WTC11 (cell line): ENCODE results near the gene GCC1. TPM values are rescaled to one million over a fixed set of nuclear protein-coding genes. Genes with fewer than 3 reads are reported as not detected.

Experiments used
- ATAC-seq: fragments of 200-7000 bp; cut with Tn5 transposase; 2 replicates; pipeline ENCODE4 v1.10.0; 2021; ENCODE audit warnings: mild to moderate bottlenecking, moderate library complexity
- Bru-seq: library from RNA; stranded (reverse); fragments of 400-500 nt; gene quantifications from one replicate; lab custom pipeline; 2021; lab: Mats Ljungman, UMichigan
- CTCF ChIA-PET: fragments of 300-600 bp; sonication (Branson Sonifier 250); formaldehyde crosslinking; loops from one replicate; lab custom pipeline; 2021; ENCODE audit warnings: antibody characterized with exemption; lab: Charles Lee
- POLR2A ChIA-PET: fragments of 350-600 bp; sonication (Branson Sonifier 250); formaldehyde crosslinking; loops from one replicate; lab custom pipeline; 2021; ENCODE audit warnings: antibody characterized with exemption; lab: Charles Lee
- DNase-seq: peaks from one replicate; pipeline ENCODE4 v3.0.0; 2021; ENCODE audit warnings: low spot score
- H3K27ac Mint-ChIP-seq: 2 replicates; pipeline ENCODE4 v1.8.0; 2021; ENCODE audit warnings: mixed read lengths
- H3K27me3 Mint-ChIP-seq: 2 replicates; pipeline ENCODE4 v1.8.0; 2021; ENCODE audit warnings: low read depth, mild to moderate bottlenecking, moderate library complexity, mixed read lengths
- H3K36me3 Mint-ChIP-seq: 2 replicates; pipeline ENCODE4 v1.8.0; 2021; ENCODE audit warnings: mixed read lengths
- H3K4me1 Mint-ChIP-seq: 2 replicates; pipeline ENCODE4 v1.8.0; 2022; ENCODE audit warnings: mixed read lengths
- H3K4me3 Mint-ChIP-seq: 2 replicates; pipeline ENCODE4 v1.8.0; 2021; ENCODE audit warnings: mild to moderate bottlenecking, moderate library complexity, mixed read lengths
- H3K9me3 Mint-ChIP-seq: 2 replicates; pipeline ENCODE4 v1.8.0; 2021; ENCODE audit warnings: mixed read lengths
- ATF1 ChIP-seq: sonication (generic); formaldehyde crosslinking; IDR thresholded peaks from 2 replicates; pipeline ENCODE4 v1.8.1; 2023; ENCODE audit warnings: mild to moderate bottlenecking, moderate library complexity, missing genetic modification reagents
- CREM ChIP-seq: sonication (generic); formaldehyde crosslinking; IDR thresholded peaks from 2 replicates; pipeline ENCODE4 v1.8.1; 2022; ENCODE audit warnings: mild to moderate bottlenecking, missing genetic modification reagents, moderate library complexity
- FOXK1 ChIP-seq: sonication (generic); formaldehyde crosslinking; IDR thresholded peaks from 2 replicates; pipeline ENCODE4 v1.8.0; 2022; ENCODE audit warnings: mild to moderate bottlenecking, moderate library complexity, missing genetic modification reagents
- FOXP1 ChIP-seq: sonication (generic); formaldehyde crosslinking; IDR thresholded peaks from 2 replicates; pipeline ENCODE4 v1.8.0; 2022; ENCODE audit warnings: missing genetic modification reagents, mild to moderate bottlenecking, moderate library complexity, borderline replicate concordance
- GABPB1 ChIP-seq: sonication (generic); formaldehyde crosslinking; IDR thresholded peaks from 2 replicates; pipeline ENCODE4 v1.8.1; 2023; ENCODE audit warnings: mild to moderate bottlenecking, missing genetic modification reagents
- JUN ChIP-seq: sonication (generic); formaldehyde crosslinking; IDR thresholded peaks from 2 replicates; pipeline ENCODE4 v1.8.0; 2023; ENCODE audit warnings: mild to moderate bottlenecking, missing genetic modification reagents
- MXD4 ChIP-seq: fragments of 250-450 bp; sonication (Bioruptor Pico); IDR thresholded peaks from 2 replicates; pipeline ENCODE4 v1.8.0; 2021; ENCODE audit warnings: mild to moderate bottlenecking, moderate library complexity, borderline replicate concordance
- NR2C2 ChIP-seq: sonication (generic); formaldehyde crosslinking; IDR thresholded peaks from 2 replicates; pipeline ENCODE4 v1.8.0; 2022; ENCODE audit warnings: mild to moderate bottlenecking, missing genetic modification reagents
- PRRX2 ChIP-seq: fragments of 250-450 bp; sonication (Bioruptor Pico); IDR thresholded peaks from 2 replicates; pipeline ENCODE4 v1.8.0; 2021; ENCODE audit warnings: mild to moderate bottlenecking
- SP1 ChIP-seq: sonication (generic); formaldehyde crosslinking; conservative IDR thresholded peaks from 2 replicates; pipeline ENCODE4 v1.8.1; 2022; ENCODE audit warnings: missing genetic modification reagents
- TEAD1 ChIP-seq: sonication (generic); formaldehyde crosslinking; IDR thresholded peaks from 2 replicates; pipeline ENCODE4 v1.8.0; 2022; ENCODE audit warnings: mild to moderate bottlenecking, missing genetic modification reagents
- ZNF423 ChIP-seq: fragments of 250-450 bp; sonication (Bioruptor Pico); IDR thresholded peaks from 2 replicates; pipeline ENCODE4 v2.1.2; 2022; ENCODE audit warnings: mild to moderate bottlenecking, moderate library complexity
- long read RNA-seq, 3 experiments: library from RNA in 1 of 3; library from capped mRNA in 1 of 3; library from polyadenylated mRNA in 1 of 3; unstranded in 2 of 3; stranded (forward) in 1 of 3; transcript quantifications; one replicate each; pipeline ENCODE4 v2.0.0, GENCODE V29; 2021
- total RNA-seq: library from RNA; stranded (reverse); gene quantifications from 3 replicates; pipeline ENCODE4 v1.2.3, GENCODE V29; 2021
- TF ChIP-seq, protein P1 (sequence below): sonication (generic); formaldehyde crosslinking; IDR thresholded peaks from 2 replicates; pipeline ENCODE4 v1.8.1; 2023; ENCODE audit warnings: mild to moderate bottlenecking, moderate library complexity, missing genetic modification reagents
- TF ChIP-seq, protein P2 (sequence below): fragments of 250-450 bp; sonication (Bioruptor Pico); IDR thresholded peaks from 2 replicates; pipeline ENCODE4 v1.9.0; 2021; ENCODE audit warnings: mild to moderate bottlenecking
- TF ChIP-seq, protein P3 (sequence below): sonication (generic); formaldehyde crosslinking; IDR thresholded peaks from 2 replicates; pipeline ENCODE4 v1.8.0; 2022; ENCODE audit warnings: mild to moderate bottlenecking, missing genetic modification reagents
- TF ChIP-seq, protein P4 (sequence below): sonication (generic); formaldehyde crosslinking; IDR thresholded peaks from 2 replicates; pipeline ENCODE4 v1.8.0; 2023; ENCODE audit warnings: missing genetic modification reagents
- TF ChIP-seq, protein P5 (sequence below): fragments of 250-450 bp; sonication (Bioruptor Pico); IDR thresholded peaks from 2 replicates; pipeline ENCODE4 v1.9.0; 2021; ENCODE audit warnings: moderate library complexity, mild to moderate bottlenecking, inconsistent platforms, borderline replicate concordance
- TF ChIP-seq, protein P6 (sequence below): sonication (generic); formaldehyde crosslinking; IDR thresholded peaks from 2 replicates; pipeline ENCODE4 v1.8.0; 2023; ENCODE audit warnings: missing genetic modification reagents, mild to moderate bottlenecking, borderline replicate concordance
- TF ChIP-seq, protein P7 (sequence below): sonication (generic); formaldehyde crosslinking; IDR thresholded peaks from 2 replicates; pipeline ENCODE4 v1.8.0; 2022; ENCODE audit warnings: mild to moderate bottlenecking, missing genetic modification reagents
- TF ChIP-seq, protein P8 (sequence below): sonication (generic); formaldehyde crosslinking; IDR thresholded peaks from 2 replicates; pipeline ENCODE4 v1.8.1; 2023; ENCODE audit warnings: mild to moderate bottlenecking, missing genetic modification reagents, moderate library complexity

Gene GCC1, protein sequence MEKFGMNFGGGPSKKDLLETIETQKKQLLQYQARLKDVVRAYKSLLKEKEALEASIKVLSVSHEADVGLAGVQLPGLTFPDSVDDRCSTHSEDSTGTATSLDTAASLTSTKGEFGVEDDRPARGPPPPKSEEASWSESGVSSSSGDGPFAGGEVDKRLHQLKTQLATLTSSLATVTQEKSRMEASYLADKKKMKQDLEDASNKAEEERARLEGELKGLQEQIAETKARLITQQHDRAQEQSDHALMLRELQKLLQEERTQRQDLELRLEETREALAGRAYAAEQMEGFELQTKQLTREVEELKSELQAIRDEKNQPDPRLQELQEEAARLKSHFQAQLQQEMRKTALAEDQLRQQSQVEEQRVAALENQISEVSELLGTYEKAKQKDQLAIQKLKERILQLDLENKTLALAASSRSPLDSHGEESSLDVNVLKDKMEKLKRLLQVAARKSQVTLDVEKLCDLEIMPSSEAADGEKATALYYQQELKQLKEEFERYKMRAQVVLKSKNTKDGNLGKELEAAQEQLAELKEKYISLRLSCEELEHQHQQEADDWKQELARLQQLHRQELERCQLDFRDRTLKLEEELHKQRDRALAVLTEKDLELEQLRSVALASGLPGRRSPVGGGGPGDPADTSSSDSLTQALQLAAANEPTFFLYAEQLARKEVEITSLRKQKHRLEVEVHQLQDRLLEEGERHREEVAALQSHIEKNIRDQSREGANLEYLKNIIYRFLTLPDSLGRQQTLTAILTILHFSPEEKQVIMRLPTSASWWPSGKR
- total RNA-seq: 13.2 to 13.7 TPM (median 13.6 TPM) in 3 replicates
- percentile 91 among the genes with signal in this experiment for Bru-seq, nascent RNA
- long read RNA-seq, experiment 1, full-length matches to known transcripts: 75 of 80 reads
- long read RNA-seq, experiment 1, partial matches to known transcripts: 0 of 80 reads
- long read RNA-seq, experiment 1, other reads (novel, unspliced or antisense): 5 of 80 reads
- long read RNA-seq, experiment 2, full-length matches to known transcripts: 11 of 21 reads
- long read RNA-seq, experiment 2, partial matches to known transcripts: 0 of 21 reads
- long read RNA-seq, experiment 2, other reads (novel, unspliced or antisense): 10 of 21 reads
- long read RNA-seq, experiment 3, partial matches to known transcripts: 0 of 2 reads
- long read RNA-seq, experiment 3, other reads (novel, unspliced or antisense): 2 of 2 reads

DNA sequence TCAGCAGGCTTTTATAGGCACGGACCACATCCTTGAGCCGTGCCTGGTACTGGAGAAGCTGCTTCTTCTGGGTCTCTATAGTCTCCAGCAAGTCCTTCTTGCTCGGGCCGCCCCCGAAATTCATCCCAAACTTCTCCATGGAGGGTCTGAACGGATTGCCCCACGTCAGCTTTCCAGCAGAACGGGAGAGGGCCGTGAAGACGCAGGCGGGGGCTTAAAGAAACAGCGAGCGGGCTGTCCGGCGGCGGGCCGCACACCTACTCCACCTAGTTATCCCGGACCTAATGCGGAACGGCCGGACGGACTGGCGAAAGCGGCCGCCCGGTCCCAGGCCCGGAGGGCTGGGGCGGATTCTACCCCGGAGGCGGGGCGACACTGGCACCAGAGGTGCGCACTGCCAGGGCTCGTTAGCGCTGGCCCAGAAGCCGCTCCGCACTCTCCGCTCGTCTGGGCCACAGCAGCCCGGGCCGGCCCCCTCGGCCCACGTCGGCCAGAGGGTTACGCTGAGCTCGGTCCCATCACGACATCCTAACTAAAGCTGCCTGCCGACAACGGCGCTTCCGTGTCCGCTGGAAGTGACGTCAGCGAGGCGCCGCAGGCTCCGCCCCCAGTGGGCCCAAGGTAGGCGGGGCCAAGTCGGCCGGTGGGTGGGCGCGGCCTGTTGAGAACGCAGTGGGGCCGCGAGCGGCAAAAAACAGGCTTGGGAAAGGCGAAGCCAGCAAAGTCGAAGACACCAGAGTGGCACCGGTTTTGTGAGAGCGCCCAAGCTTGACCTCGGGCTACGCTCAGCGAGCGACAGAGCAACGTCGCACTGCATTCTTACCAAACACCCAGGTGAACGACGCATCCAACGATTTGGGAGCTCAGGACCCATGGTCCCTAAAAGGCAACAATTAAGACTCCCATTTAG, at the start of gene GCC1:
Gene GCC1, minus strand, starts transcription at position 553 of the 910 bp plus-strand sequence. Its CDS starts 414 bp downstream, at position 139.
- CTCF ChIA-PET: interaction anchor here (0.7 to 3.3 kb wide), 6 partner anchors 36 to 624 kb away, joined by 3 to 21 read pairs (median 3); no protein-coding TSS in a partner anchor
- peak; percentile 95 for DNase-seq
- Mint-ChIP-seq H3K36me3 (peaks cover 26% of the 10 kb centered on the region), H3K27me3 (peaks cover 24% of the 10 kb centered on the region), H3K4me3 (peak within 1 kb of the TSS; percentile 90), H3K4me1 (peaks cover 33% of the 10 kb centered on the region), H3K27ac (peak within 1 kb of the TSS; percentile 23), H3K9me3 (no peaks in the 10 kb centered on the region)
- POLR2A ChIA-PET: interaction anchor here (0.9 kb wide), 1 partner anchor 35 kb away, joined by 5 read pairs; no protein-coding TSS in a partner anchor
- ATAC-seq: peak; percentile 64
- peak; percentile 42; the same call in 1 of the 2 replicates for TF ChIP-seq GABPB1 (CRISPR knock-in tag)
- TF ChIP-seq FOXP1 (CRISPR knock-in tag): peak; percentile 78; the same call in 1 of the 2 replicates
- TF ChIP-seq PRRX2 (CRISPR knock-in tag): no peak
- TF ChIP-seq, protein P1, sequence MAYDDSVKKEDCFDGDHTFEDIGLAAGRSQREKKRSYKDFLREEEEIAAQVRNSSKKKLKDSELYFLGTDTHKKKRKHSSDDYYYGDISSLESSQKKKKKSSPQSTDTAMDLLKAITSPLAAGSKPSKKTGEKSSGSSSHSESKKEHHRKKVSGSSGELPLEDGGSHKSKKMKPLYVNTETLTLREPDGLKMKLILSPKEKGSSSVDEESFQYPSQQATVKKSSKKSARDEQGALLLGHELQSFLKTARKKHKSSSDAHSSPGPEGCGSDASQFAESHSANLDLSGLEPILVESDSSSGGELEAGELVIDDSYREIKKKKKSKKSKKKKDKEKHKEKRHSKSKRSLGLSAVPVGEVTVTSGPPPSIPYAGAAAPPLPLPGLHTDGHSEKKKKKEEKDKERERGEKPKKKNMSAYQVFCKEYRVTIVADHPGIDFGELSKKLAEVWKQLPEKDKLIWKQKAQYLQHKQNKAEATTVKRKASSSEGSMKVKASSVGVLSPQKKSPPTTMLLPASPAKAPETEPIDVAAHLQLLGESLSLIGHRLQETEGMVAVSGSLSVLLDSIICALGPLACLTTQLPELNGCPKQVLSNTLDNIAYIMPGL: peak; percentile 56; the same call in 1 of the 2 replicates
- TF ChIP-seq JUN (CRISPR knock-in tag): peak; percentile 41; the same call in 1 of the 2 replicates
- TF ChIP-seq, protein P2, sequence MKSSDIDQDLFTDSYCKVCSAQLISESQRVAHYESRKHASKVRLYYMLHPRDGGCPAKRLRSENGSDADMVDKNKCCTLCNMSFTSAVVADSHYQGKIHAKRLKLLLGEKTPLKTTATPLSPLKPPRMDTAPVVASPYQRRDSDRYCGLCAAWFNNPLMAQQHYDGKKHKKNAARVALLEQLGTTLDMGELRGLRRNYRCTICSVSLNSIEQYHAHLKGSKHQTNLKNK (CRISPR knock-in tag): no peak
- TF ChIP-seq CREM: peak; percentile 97
- TF ChIP-seq, protein P3, sequence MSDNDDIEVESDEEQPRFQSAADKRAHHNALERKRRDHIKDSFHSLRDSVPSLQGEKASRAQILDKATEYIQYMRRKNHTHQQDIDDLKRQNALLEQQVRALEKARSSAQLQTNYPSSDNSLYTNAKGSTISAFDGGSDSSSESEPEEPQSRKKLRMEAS (CRISPR knock-in tag): peak; percentile 97
- TF ChIP-seq ATF1: no peak
- TF ChIP-seq, protein P4, sequence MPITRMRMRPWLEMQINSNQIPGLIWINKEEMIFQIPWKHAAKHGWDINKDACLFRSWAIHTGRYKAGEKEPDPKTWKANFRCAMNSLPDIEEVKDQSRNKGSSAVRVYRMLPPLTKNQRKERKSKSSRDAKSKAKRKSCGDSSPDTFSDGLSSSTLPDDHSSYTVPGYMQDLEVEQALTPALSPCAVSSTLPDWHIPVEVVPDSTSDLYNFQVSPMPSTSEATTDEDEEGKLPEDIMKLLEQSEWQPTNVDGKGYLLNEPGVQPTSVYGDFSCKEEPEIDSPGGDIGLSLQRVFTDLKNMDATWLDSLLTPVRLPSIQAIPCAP (CRISPR knock-in tag): peak; percentile 76
- TF ChIP-seq, protein P5, sequence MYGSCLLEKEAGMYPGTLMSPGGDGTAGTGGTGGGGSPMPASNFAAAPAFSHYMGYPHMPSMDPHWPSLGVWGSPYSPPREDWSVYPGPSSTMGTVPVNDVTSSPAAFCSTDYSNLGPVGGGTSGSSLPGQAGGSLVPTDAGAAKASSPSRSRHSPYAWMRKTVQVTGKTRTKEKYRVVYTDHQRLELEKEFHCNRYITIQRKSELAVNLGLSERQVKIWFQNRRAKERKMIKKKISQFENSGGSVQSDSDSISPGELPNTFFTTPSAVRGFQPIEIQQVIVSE (CRISPR knock-in tag): no peak
- TF ChIP-seq NR2C2 (CRISPR knock-in tag): no peak
- TF ChIP-seq MXD4: no peak
- TF ChIP-seq, protein P6, sequence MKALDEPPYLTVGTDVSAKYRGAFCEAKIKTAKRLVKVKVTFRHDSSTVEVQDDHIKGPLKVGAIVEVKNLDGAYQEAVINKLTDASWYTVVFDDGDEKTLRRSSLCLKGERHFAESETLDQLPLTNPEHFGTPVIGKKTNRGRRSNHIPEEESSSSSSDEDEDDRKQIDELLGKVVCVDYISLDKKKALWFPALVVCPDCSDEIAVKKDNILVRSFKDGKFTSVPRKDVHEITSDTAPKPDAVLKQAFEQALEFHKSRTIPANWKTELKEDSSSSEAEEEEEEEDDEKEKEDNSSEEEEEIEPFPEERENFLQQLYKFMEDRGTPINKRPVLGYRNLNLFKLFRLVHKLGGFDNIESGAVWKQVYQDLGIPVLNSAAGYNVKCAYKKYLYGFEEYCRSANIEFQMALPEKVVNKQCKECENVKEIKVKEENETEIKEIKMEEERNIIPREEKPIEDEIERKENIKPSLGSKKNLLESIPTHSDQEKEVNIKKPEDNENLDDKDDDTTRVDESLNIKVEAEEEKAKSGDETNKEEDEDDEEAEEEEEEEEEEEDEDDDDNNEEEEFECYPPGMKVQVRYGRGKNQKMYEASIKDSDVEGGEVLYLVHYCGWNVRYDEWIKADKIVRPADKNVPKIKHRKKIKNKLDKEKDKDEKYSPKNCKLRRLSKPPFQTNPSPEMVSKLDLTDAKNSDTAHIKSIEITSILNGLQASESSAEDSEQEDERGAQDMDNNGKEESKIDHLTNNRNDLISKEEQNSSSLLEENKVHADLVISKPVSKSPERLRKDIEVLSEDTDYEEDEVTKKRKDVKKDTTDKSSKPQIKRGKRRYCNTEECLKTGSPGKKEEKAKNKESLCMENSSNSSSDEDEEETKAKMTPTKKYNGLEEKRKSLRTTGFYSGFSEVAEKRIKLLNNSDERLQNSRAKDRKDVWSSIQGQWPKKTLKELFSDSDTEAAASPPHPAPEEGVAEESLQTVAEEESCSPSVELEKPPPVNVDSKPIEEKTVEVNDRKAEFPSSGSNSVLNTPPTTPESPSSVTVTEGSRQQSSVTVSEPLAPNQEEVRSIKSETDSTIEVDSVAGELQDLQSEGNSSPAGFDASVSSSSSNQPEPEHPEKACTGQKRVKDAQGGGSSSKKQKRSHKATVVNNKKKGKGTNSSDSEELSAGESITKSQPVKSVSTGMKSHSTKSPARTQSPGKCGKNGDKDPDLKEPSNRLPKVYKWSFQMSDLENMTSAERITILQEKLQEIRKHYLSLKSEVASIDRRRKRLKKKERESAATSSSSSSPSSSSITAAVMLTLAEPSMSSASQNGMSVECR: peak; percentile 72; the same call in 1 of the 2 replicates
- TF ChIP-seq, protein P7, sequence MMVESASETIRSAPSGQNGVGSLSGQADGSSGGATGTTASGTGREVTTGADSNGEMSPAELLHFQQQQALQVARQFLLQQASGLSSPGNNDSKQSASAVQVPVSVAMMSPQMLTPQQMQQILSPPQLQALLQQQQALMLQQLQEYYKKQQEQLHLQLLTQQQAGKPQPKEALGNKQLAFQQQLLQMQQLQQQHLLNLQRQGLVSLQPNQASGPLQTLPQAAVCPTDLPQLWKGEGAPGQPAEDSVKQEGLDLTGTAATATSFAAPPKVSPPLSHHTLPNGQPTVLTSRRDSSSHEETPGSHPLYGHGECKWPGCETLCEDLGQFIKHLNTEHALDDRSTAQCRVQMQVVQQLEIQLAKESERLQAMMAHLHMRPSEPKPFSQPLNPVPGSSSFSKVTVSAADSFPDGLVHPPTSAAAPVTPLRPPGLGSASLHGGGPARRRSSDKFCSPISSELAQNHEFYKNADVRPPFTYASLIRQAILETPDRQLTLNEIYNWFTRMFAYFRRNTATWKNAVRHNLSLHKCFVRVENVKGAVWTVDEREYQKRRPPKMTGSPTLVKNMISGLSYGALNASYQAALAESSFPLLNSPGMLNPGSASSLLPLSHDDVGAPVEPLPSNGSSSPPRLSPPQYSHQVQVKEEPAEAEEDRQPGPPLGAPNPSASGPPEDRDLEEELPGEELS: peak; percentile 55; the same call in 1 of the 2 replicates
- peak; percentile 99 for TF ChIP-seq SP1 (CRISPR knock-in tag)
- TF ChIP-seq FOXK1 (CRISPR knock-in tag): peak; percentile 88
- TF ChIP-seq, protein P8, sequence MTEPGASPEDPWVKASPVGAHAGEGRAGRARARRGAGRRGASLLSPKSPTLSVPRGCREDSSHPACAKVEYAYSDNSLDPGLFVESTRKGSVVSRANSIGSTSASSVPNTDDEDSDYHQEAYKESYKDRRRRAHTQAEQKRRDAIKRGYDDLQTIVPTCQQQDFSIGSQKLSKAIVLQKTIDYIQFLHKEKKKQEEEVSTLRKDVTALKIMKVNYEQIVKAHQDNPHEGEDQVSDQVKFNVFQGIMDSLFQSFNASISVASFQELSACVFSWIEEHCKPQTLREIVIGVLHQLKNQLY (CRISPR knock-in tag): 0 out of 2 replicates have a peak, but pooled peaks have one; percentile 50
- no peak for TF ChIP-seq ZNF423
- peak; percentile 53; the same call in 1 of the 2 replicates for TF ChIP-seq TEAD1 (CRISPR knock-in tag)
